ENCODE data around the gene SLC15A2.

GRCh38 chr3:121969631-121970030 lies 75.4 kb downstream of the SLC15A2 start:
- no peak for TF ChIP-seq NFYB (IDR thresholded peaks at IDR 0.05; ENCODE audit: insufficient read depth, low read depth, low read length)
- TF ChIP-seq YY1 (IDR thresholded peaks at IDR 0.05; ENCODE audit: low read depth, low read length): no peak
- TF ChIP-seq CBX3 (IDR thresholded peaks at IDR 0.05; ENCODE audit: borderline replicate concordance, low read depth): no peak
- no peak for TF ChIP-seq MYC (IDR thresholded peaks at IDR 0.05; ENCODE audit: insufficient read depth, insufficient read length, insufficient replicate concordance, low read length, severe bottlenecking)
- no peak for TF ChIP-seq CTCF (IDR thresholded peaks at IDR 0.05 in 2 of 3, conservative IDR thresholded peaks at IDR 0.05 in 1 of 3; ENCODE audit: control insufficient read depth in 2 of 3, extremely low read depth in 1 of 3, insufficient read depth in 1 of 3, low read depth in 3 of 3, low read length in 3 of 3)
- TF ChIP-seq TARDBP (IDR thresholded peaks at IDR 0.05; ENCODE audit: borderline replicate concordance): no peak
- TF ChIP-seq REST (IDR thresholded peaks at IDR 0.05; ENCODE audit: low read depth, low read length): no peak
- no peak for TF ChIP-seq BCL11A (IDR thresholded peaks at IDR 0.05; ENCODE audit: low read depth, low read length)
- no peak for TF ChIP-seq POLR2A (IDR thresholded peaks at IDR 0.05; ENCODE audit: low read depth, low read length)
- no peak for TF ChIP-seq ZBTB11 (CRISPR knock-in tag; IDR thresholded peaks at IDR 0.05)
- no peak for TF ChIP-seq PKNOX1 (IDR thresholded peaks at IDR 0.05)
- TF ChIP-seq E2F8 (IDR thresholded peaks at IDR 0.05; ENCODE audit: low read depth, partially characterized antibody): no peak
